ENCODE data around the gene RMRP. TPM values are rescaled to one million over a fixed set of nuclear protein-coding genes. Genes with fewer than 3 reads are reported as not detected.

The RMRP gene
- total and polyA plus RNA-seq, 4 donors, result 14,949 to 16,694 TPM; not detected in 2

- Histone ChIP-seq H3K36me3 (ENCODE audit: control insufficient read depth in 1 of 2, insufficient read depth in 2 of 2, low read length in 1 of 2) (no peaks in the 10 kb centered on the region), H3K4me1 (ENCODE audit: control insufficient read depth in 1 of 2, insufficient read depth in 2 of 2, low read length in 2 of 2) (no peaks in the 10 kb centered on the region), H3K27ac (ENCODE audit: low read depth in 1 of 2, low read length in 2 of 2) (peak overlapping the region; percentile 10 to 77), H3K4me3 (ENCODE audit: low read length in 2 of 2) (no peak overlapping the region), H3K27me3 (ENCODE audit: control insufficient read depth in 1 of 2, insufficient read depth in 2 of 2, low read length in 1 of 2) (no peaks in the 10 kb centered on the region), H3K9me3 (ENCODE audit: control insufficient read depth, low read length) (no peaks in the 10 kb centered on the region)
- intact Hi-C loops (cut with DNase I), result loop anchor here in 1 of 2 donors (10.0 kb wide), 1 partner anchor 228 kb away; no protein-coding TSS in a partner anchor
- ATAC-seq (ENCODE audit: low FRiP score) (peak; percentile 53), DNase-seq (peak in 1 of 2 donors; percentile 76)
- WGBS, 2 donors, result 9 to 15% methylated on average over 25 of the region's 25 CpGs
Observed at GRCh38 chr9:35656831-35657545, 831 bp downstream of the RMRP start.

GRCh38 chr9:35656348-35656747 is 1.5 kb downstream of the RMRP start:
- WGBS, 2 donors, result 84 to 89% methylated on average over 17 of the region's 17 CpGs
- ATAC-seq (ENCODE audit: low FRiP score), result no peak
- Histone ChIP-seq H3K27me3 (ENCODE audit: control insufficient read depth in 1 of 2, insufficient read depth in 2 of 2, low read length in 1 of 2) (no peaks in the 10 kb centered on the region), H3K9me3 (ENCODE audit: control insufficient read depth, low read length) (no peaks in the 10 kb centered on the region), H3K4me1 (ENCODE audit: control insufficient read depth in 1 of 2, insufficient read depth in 2 of 2, low read length in 2 of 2) (no peaks in the 10 kb centered on the region), H3K36me3 (ENCODE audit: control insufficient read depth in 1 of 2, insufficient read depth in 2 of 2, low read length in 1 of 2) (no peaks in the 10 kb centered on the region), H3K4me3 (ENCODE audit: low read length in 2 of 2) (no peak overlapping the region), H3K27ac (ENCODE audit: low read depth in 1 of 2, low read length in 2 of 2) (no peak overlapping the region)
- peak in 1 of 2 donors; percentile 53 for DNase-seq
- intact Hi-C loops (cut with DNase I), result loop anchor here in 1 of 2 donors (10.0 kb wide), 1 partner anchor 228 kb away; no protein-coding TSS in a partner anchor

GRCh38 chr9:35653611-35654010 is 4.2 kb downstream of the RMRP start:
- ATAC-seq (ENCODE audit: low FRiP score) (no peak), DNase-seq (no peak)
- Histone ChIP-seq H3K4me3 (ENCODE audit: low read length in 2 of 2) (no peak overlapping the region), H3K9me3 (ENCODE audit: control insufficient read depth, low read length) (no peaks in the 10 kb centered on the region), H3K27me3 (ENCODE audit: control insufficient read depth in 1 of 2, insufficient read depth in 2 of 2, low read length in 1 of 2) (no peaks in the 10 kb centered on the region), H3K27ac (ENCODE audit: low read depth in 1 of 2, low read length in 2 of 2) (no peak overlapping the region), H3K36me3 (ENCODE audit: control insufficient read depth in 1 of 2, insufficient read depth in 2 of 2, low read length in 1 of 2) (no peaks in the 10 kb centered on the region), H3K4me1 (ENCODE audit: control insufficient read depth in 1 of 2, insufficient read depth in 2 of 2, low read length in 2 of 2) (no peaks in the 10 kb centered on the region)
- WGBS, 2 donors, result 89 to 93% methylated on average over 2 of the region's 2 CpGs
- intact Hi-C loops (cut with DNase I), result loop anchor here in 1 of 2 donors (10.0 kb wide), 1 partner anchor 231 kb away; no protein-coding TSS in a partner anchor

GRCh38 chr9:35652829-35653209 is 5.0 kb downstream of the RMRP start:
- WGBS, 2 donors, result 85 to 88% methylated on average over 8 of the region's 8 CpGs

DNA sequence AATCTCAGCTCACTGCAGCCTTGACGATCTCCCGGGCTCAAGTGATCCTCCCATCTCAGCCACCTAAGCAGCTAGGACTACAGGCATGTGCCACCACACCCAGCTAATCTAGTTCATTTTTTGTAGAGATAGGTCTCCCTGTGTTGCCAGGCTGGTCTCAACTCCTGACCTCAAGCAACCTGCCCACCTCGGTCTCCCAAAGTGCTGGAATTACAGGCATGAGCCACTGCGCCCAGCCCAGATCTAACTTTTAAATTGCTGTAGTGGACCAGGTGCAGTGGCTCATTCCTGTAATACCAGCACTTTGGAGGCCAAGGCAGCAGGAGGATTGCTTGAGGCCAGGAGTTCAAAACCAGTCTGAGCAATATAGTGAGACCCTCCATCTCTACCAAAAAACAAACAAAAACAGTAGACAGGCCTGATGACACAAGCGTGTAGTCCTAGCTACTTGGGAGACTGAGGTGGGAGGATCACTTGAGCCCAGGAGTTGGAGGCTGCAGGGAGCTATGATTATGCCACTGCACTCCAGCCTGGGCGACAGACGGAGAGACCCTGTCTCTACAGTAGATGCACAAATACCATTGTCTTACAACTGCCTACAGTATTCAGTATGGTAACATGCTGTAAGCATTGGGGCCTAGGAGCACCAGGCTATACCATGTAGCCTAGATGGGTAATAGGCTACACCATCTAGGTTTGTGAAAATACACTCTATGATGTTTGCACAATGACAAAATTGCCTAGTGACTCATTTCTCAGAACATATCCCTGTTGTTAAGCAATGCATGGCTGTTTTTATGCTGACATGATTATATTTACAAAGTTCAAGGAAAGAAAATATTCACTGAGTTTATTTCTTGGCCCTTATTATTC is 5.6 kb downstream of the RMRP start:
- intact Hi-C loops (cut with DNase I), result loop anchor here in 1 of 2 donors (10.0 kb wide), 1 partner anchor 233 kb away; no protein-coding TSS in a partner anchor
- Histone ChIP-seq H3K9me3 (ENCODE audit: control insufficient read depth, low read length) (no peaks in the 10 kb centered on the region), H3K4me3 (ENCODE audit: low read length in 2 of 2) (no peak overlapping the region), H3K4me1 (ENCODE audit: control insufficient read depth in 1 of 2, insufficient read depth in 2 of 2, low read length in 2 of 2) (no peaks in the 10 kb centered on the region), H3K27me3 (ENCODE audit: control insufficient read depth in 1 of 2, insufficient read depth in 2 of 2, low read length in 1 of 2) (no peaks in the 10 kb centered on the region), H3K36me3 (ENCODE audit: control insufficient read depth in 1 of 2, insufficient read depth in 2 of 2, low read length in 1 of 2) (no peaks in the 10 kb centered on the region), H3K27ac (ENCODE audit: low read depth in 1 of 2, low read length in 2 of 2) (peak overlapping the region in 1 of 2 donors; percentile 17)
- no peak for ATAC-seq (ENCODE audit: low FRiP score)
- WGBS, 2 donors, result 85 to 86% methylated on average over 7 of the region's 7 CpGs
- DNase-seq, result no peak

More at GRCh38 chr9:35652829-35653209, 5.0 kb downstream of the RMRP start:
- H3K4me3 ChIP-seq (ENCODE audit: low read length in 2 of 2), result no peak overlapping the region
- no peaks in the 10 kb centered on the region for H3K27me3 ChIP-seq (ENCODE audit: control insufficient read depth in 1 of 2, insufficient read depth in 2 of 2, low read length in 1 of 2)
- intact Hi-C loops (cut with DNase I), result loop anchor here in 1 of 2 donors (10.0 kb wide), 1 partner anchor 232 kb away; no protein-coding TSS in a partner anchor
- no peaks in the 10 kb centered on the region for H3K4me1 ChIP-seq (ENCODE audit: control insufficient read depth in 1 of 2, insufficient read depth in 2 of 2, low read length in 2 of 2)
- H3K9me3 ChIP-seq (ENCODE audit: control insufficient read depth, low read length), result no peaks in the 10 kb centered on the region
- no peak for DNase-seq
- no peak for ATAC-seq (ENCODE audit: low FRiP score)
- H3K36me3 ChIP-seq (ENCODE audit: control insufficient read depth in 1 of 2, insufficient read depth in 2 of 2, low read length in 1 of 2), result no peaks in the 10 kb centered on the region
- H3K27ac ChIP-seq (ENCODE audit: low read depth in 1 of 2, low read length in 2 of 2), result no peak overlapping the region

DNA sequence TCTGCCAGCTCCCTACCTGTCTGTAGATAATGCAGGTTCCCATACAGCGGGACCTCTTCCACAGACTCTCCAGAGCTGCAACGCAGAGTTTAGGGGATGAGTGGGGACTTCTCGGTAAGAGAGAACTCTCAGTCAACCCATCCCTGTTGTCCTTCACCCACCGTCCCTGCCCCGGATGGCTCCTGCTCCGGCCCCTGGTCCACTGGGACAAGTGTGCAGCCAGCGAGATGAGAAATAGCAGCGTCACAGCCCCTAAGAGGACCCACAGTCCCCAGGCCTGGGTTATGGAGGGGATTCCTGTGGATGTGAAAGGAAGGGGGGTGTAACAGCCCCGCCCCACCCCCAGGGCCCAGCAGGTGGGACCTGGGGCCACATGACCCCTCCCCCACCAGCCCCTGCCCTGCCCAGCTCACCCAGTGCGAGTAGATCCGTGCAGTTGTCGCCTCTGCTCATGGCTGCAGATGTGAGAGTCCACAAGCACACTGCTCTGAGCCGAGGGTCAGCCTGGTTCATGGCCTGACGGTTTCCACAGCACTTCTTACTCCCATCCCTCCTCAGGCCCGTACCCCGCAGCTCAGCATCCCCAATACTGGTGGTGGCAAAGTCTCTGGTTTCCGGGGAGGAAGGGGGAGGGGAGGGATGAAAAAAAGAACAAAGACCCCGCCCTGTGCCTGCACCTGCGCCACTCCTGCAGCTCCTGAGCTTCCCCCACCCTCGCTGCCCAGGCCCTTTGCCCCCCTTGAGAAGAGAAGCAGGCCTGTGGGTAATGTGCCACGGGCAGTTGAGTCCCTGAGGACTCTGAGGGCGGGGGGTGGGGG is 7.3 kb downstream of the RMRP start, which contains the start of gene SIT1:
Gene SIT1 (minus strand): TSS at position 591 of the 818 bp plus-strand sequence. CDS start 78 bp downstream, at position 513.
- Histone ChIP-seq H3K27me3 (ENCODE audit: control insufficient read depth in 1 of 2, insufficient read depth in 2 of 2, low read length in 1 of 2) (no peaks in the 10 kb centered on the region), H3K9me3 (ENCODE audit: control insufficient read depth, low read length) (no peaks in the 10 kb centered on the region), H3K36me3 (ENCODE audit: control insufficient read depth in 1 of 2, insufficient read depth in 2 of 2, low read length in 1 of 2) (no peaks in the 10 kb centered on the region), H3K4me3 (ENCODE audit: low read length in 2 of 2) (no peak within 1 kb of the TSS), H3K27ac (ENCODE audit: low read depth in 1 of 2, low read length in 2 of 2) (peak within 1 kb of the TSS in 1 of 2 donors; percentile 87), H3K4me1 (ENCODE audit: control insufficient read depth in 1 of 2, insufficient read depth in 2 of 2, low read length in 2 of 2) (no peaks in the 10 kb centered on the region)
- WGBS, 2 donors, result 51 to 55% methylated on average over 21 to 22 of the region's 22 CpGs
- ATAC-seq (ENCODE audit: low FRiP score) (no peak), DNase-seq (no peak)
- intact Hi-C loops (cut with DNase I), result loop anchor here in 1 of 2 donors (10.0 kb wide), 1 partner anchor 234 kb away; no protein-coding TSS in a partner anchor

- peak overlapping the region; percentile 28 to 87 for H3K27ac ChIP-seq (ENCODE audit: low read depth in 1 of 2, low read length in 2 of 2)
- intact Hi-C loops (cut with DNase I), result loop anchor here in 1 of 2 donors (5.0 to 10.0 kb wide), 3 partner anchors 42 to 235 kb away; partner anchors contain the start of gene TESK1
- ATAC-seq (ENCODE audit: low FRiP score) (peak; percentile 28), DNase-seq (peak; percentile 77 to 87)
- H3K9me3 ChIP-seq (ENCODE audit: control insufficient read depth, low read length), result no peaks in the 10 kb centered on the region
- no peak overlapping the region for H3K4me3 ChIP-seq (ENCODE audit: low read length in 2 of 2)
- no peaks in the 10 kb centered on the region for H3K4me1 ChIP-seq (ENCODE audit: control insufficient read depth in 1 of 2, insufficient read depth in 2 of 2, low read length in 2 of 2)
- WGBS, 2 donors, result 24 to 27% methylated on average over 26 of the region's 26 CpGs
- H3K36me3 ChIP-seq (ENCODE audit: control insufficient read depth in 1 of 2, insufficient read depth in 2 of 2, low read length in 1 of 2), result no peaks in the 10 kb centered on the region
- no peaks in the 10 kb centered on the region for H3K27me3 ChIP-seq (ENCODE audit: control insufficient read depth in 1 of 2, insufficient read depth in 2 of 2, low read length in 1 of 2)
Observed at GRCh38 chr9:35649431-35650340, 8.1 kb downstream of the RMRP start.

All from aorta (tissue), 5 donors.